Measurements from ENCODE around the gene WDR64. TPM values are rescaled to one million over a fixed set of nuclear protein-coding genes. Genes with fewer than 3 reads are reported as not detected.

The WDR64 gene
- total and polyA plus RNA-seq, 7 donors, result 0.09 TPM; not detected in 6

DNA sequence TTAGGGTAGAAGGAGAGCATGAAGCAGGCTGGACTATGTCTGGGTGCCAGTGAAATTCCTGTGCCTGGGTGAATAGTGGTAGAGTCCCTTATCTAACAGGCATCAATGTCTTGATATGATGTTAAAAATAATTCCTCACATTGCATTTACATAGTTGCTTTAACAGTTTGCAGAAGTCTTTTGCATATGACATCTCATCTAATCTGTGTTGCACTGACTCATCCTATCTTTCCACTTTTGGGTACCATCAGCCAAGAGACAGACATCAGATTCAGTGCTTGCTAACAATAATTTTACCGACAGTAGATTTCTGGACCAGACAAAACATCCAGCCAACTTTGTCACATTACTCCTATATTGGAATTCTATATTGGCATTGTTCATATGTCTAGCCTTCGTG is 92.5 kb downstream of the WDR64 start:
- Histone ChIP-seq H3K4me3 (no peak overlapping the region), H3K4me1 (peaks cover 0 to 6% (median 0%) of the 10 kb centered on the region in 4 donors), H3K27ac (no peak overlapping the region), H3K9me3 (no peaks in the 10 kb centered on the region), H3K36me3 (no peaks in the 10 kb centered on the region), H3K27me3 (no peaks in the 10 kb centered on the region)
- 93% methylated on average over 2 of the region's 2 CpGs for WGBS, 2 donors
- DNase-seq, result no peak
- TF ChIP-seq POLR2A (IDR thresholded peaks at IDR 0.05) (no peak), EP300 (IDR thresholded peaks at IDR 0.05) (no peak), POLR2AphosphoS5 (IDR thresholded peaks at IDR 0.05) (no peak)
- TF ChIP-seq, protein P1, sequence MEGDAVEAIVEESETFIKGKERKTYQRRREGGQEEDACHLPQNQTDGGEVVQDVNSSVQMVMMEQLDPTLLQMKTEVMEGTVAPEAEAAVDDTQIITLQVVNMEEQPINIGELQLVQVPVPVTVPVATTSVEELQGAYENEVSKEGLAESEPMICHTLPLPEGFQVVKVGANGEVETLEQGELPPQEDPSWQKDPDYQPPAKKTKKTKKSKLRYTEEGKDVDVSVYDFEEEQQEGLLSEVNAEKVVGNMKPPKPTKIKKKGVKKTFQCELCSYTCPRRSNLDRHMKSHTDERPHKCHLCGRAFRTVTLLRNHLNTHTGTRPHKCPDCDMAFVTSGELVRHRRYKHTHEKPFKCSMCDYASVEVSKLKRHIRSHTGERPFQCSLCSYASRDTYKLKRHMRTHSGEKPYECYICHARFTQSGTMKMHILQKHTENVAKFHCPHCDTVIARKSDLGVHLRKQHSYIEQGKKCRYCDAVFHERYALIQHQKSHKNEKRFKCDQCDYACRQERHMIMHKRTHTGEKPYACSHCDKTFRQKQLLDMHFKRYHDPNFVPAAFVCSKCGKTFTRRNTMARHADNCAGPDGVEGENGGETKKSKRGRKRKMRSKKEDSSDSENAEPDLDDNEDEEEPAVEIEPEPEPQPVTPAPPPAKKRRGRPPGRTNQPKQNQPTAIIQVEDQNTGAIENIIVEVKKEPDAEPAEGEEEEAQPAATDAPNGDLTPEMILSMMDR (IDR thresholded peaks at IDR 0.05), result no peak
- intact Hi-C loops (cut with DNase I), result no loop called here

DNA sequence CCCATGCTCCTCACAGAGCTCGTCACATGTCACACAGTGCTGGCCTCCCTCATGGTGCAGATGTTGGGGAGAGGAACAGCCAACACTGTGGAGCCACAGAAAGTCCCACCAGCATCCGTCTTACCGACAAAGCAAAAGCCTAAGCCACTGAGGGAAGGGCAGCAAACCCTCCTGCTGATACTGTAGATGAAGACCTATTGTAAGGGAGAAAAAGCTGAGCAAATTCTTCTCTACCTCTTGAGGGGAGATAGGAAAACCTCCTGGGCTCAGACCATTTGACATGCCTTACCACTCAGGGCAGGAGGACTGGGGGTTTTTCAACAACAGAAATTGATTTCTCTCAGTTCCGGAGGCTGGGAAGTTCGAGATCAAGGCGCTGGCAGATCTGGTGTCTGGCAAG is 95.9 kb downstream of the WDR64 start:
- Histone ChIP-seq H3K27ac (no peak overlapping the region), H3K27me3 (no peaks in the 10 kb centered on the region), H3K4me1 (peaks cover 0 to 8% (median 0%) of the 10 kb centered on the region in 4 donors), H3K9me3 (no peaks in the 10 kb centered on the region), H3K4me3 (no peak overlapping the region), H3K36me3 (no peaks in the 10 kb centered on the region)
- WGBS, 2 donors, result 85 to 91% methylated on average over 6 of the region's 6 CpGs
- intact Hi-C loops (cut with DNase I), result no loop called here
- TF ChIP-seq POLR2A (IDR thresholded peaks at IDR 0.05), result no peak
- TF ChIP-seq POLR2AphosphoS5 (IDR thresholded peaks at IDR 0.05), result no peak
- no peak for TF ChIP-seq EP300 (IDR thresholded peaks at IDR 0.05)
- TF ChIP-seq, protein P1 (IDR thresholded peaks at IDR 0.05), result no peak
- no peak for DNase-seq

DNA sequence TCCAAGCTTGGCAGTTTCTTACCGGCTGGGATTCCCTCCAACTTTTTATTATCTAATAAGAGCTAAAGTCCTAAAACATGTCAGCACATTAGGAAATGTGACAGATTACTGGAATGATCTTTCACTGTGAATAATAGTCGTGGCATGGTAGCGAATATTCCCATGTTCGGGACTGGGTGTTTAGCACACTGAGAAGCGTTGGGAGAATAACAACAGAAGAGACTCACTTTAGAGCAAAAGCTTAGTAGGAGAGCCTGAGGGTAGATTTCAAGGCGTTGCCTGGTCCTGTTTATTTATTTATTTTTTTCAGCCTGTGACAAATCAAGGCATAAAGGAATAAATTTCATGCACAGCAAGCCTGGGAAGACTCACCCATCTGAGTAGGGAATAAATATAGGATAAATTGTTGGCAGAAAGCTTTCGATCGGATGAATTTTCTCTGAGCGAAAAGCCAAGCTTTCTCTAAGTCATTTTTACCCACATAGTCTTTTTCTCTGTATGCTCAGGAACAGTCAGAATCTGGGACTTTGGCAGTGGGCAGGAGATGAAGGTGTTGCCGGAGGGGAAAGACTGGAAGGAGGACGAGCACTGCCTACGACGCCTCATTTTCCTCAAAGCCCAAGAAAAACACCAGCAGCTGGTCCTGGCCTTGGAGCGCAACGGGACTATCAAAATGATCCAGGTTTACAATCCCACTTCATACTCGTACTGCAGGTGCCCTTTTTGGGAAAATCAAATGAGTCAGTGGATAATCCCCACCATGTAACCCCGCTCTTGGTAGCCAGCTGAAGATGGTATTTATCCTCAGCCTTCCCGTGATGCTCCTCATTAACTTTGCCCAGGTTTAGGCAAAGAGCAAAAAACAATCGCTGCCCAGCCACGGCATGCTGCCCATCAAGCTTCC is 97.2 kb downstream of the WDR64 start:
- no peak for DNase-seq
- Histone ChIP-seq H3K4me3 (peak overlapping the region; percentile 10 to 32 (median 30)), H3K36me3 (no peaks in the 10 kb centered on the region), H3K4me1 (peaks cover 0 to 8% (median 0%) of the 10 kb centered on the region in 4 donors), H3K9me3 (no peaks in the 10 kb centered on the region), H3K27ac (peak overlapping the region in 2 of 4 donors; percentile 6 to 10), H3K27me3 (no peaks in the 10 kb centered on the region)
- no peak for TF ChIP-seq EP300 (IDR thresholded peaks at IDR 0.05)
- no peak for TF ChIP-seq POLR2A (IDR thresholded peaks at IDR 0.05)
- no peak for TF ChIP-seq POLR2AphosphoS5 (IDR thresholded peaks at IDR 0.05)
- TF ChIP-seq, protein P1 (IDR thresholded peaks at IDR 0.05), result no peak
- intact Hi-C loops (cut with DNase I), result no loop called here
- 50 to 77% methylated on average over 20 of the region's 20 CpGs for WGBS, 2 donors

DNA sequence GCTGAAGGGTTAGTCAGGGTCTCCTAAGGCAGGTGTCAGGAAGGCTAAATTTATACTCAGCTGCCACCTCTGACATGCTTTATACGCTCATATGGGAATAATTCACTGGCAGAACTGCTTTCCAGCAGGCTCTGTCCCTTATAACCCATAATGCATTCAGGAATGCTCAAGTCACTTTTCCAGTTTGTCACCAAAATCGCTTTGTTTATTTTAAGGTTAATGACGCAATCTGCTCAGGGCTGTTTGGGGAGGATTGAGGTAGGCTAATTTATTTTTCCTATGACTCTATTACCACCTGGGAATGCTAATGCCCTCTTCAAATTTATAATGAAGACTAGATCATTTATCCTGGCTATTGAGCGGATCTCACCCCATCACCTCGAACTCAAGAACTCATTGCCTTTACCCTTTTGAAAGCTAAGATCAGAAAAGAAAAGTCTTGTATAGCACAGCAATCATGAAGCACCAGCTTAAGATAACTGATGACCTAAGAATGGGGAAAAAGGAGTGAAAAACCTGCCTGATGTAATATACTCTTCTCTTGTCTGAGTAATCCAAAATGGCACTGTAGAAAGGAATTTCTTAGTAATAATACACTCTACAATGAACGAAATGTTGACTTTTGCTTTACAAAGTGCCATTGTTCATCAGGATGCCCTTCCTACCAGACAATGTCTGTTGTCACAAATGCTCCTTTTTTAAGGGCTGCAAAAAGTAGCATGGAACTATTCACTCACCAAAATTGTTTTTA is 98.0 kb downstream of the WDR64 start:
- H3K36me3 ChIP-seq, result no peaks in the 10 kb centered on the region
- peaks cover 0 to 8% (median 0%) of the 10 kb centered on the region in 4 donors for H3K4me1 ChIP-seq
- no peaks in the 10 kb centered on the region for H3K9me3 ChIP-seq
- H3K27ac ChIP-seq, result no peak overlapping the region
- intact Hi-C loops (cut with DNase I), result no loop called here
- H3K4me3 ChIP-seq, result no peak overlapping the region
- no peak for DNase-seq
- WGBS, 2 donors, result 52 to 74% methylated on average over 6 of the region's 6 CpGs
- H3K27me3 ChIP-seq, result no peaks in the 10 kb centered on the region
- TF ChIP-seq POLR2A (IDR thresholded peaks at IDR 0.05) (no peak), POLR2AphosphoS5 (IDR thresholded peaks at IDR 0.05) (no peak), EP300 (IDR thresholded peaks at IDR 0.05) (no peak)
- TF ChIP-seq, protein P1 (IDR thresholded peaks at IDR 0.05), result no peak

Data from sigmoid colon (tissue), 7 donors.